ENCODE results near the gene EDAR. TPM values are rescaled to one million over a fixed set of nuclear protein-coding genes. Genes with fewer than 3 reads are reported as not detected.

EDAR gene
- total and polyA plus RNA-seq, 2 of the 8 experiments (the other 6 are each of a cell fraction or from before 2014, with no cell fraction given) = not detected

DNA sequence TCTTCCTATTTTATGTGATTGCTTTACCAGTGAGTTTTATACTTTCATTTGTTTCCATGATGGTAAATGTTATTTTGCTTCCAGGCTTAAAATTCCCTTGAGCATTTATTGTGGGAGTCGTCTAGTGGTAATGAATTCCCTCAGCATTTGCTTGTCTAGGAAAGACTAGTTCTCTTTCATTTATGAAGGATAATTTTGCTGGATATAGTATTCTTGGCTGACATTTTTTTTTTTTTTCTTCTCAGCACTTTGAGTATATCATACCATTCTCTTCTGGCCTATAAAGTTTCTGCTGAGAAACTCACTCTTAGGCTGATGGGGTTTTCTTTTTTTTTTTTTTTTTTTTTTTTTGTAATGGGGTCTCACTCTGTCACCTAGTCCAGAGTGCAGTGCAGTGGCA is 99.1 kb downstream of the EDAR start (continued):
- TF ChIP-seq CHD2 (IDR thresholded peaks at IDR 0.05; ENCODE audit: low read length) = no peak
- no peak for TF ChIP-seq GTF2F1 (IDR thresholded peaks at IDR 0.05; ENCODE audit: borderline replicate concordance, low read depth, low read length)
- no peak for TF ChIP-seq SP4 (IDR thresholded peaks at IDR 0.05; ENCODE audit: low read length)
- no peak for TF ChIP-seq HDAC6 (IDR thresholded peaks at IDR 0.05; ENCODE audit: low read depth, low read length)

All from H1 (cell line).